ENCODE results near the gene FUT9.

DNA sequence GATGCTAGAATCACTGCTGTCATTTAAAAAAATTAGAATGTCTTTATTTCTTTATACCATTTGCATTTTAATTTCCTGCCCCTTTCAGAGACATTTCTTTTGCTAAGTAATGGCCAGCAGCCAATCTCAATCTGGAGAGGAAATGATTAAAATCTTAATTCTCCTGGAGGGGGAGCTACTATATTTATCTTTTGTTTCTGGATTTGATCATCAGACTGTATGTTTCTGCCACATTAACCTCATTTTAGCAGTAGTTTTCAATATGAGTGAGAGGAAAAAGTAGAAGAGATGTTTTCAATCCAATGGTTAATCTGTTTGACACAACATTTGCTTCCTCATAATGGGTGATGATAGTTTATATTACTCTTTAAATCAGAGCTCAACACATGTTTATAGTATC is 138.0 kb downstream of the FUT9 start:
- TF ChIP-seq, protein P1, sequence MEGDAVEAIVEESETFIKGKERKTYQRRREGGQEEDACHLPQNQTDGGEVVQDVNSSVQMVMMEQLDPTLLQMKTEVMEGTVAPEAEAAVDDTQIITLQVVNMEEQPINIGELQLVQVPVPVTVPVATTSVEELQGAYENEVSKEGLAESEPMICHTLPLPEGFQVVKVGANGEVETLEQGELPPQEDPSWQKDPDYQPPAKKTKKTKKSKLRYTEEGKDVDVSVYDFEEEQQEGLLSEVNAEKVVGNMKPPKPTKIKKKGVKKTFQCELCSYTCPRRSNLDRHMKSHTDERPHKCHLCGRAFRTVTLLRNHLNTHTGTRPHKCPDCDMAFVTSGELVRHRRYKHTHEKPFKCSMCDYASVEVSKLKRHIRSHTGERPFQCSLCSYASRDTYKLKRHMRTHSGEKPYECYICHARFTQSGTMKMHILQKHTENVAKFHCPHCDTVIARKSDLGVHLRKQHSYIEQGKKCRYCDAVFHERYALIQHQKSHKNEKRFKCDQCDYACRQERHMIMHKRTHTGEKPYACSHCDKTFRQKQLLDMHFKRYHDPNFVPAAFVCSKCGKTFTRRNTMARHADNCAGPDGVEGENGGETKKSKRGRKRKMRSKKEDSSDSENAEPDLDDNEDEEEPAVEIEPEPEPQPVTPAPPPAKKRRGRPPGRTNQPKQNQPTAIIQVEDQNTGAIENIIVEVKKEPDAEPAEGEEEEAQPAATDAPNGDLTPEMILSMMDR (IDR thresholded peaks at IDR 0.05; ENCODE audit: low read depth, low read length), result no peak
- no peak for TF ChIP-seq EZH2phosphoT487 (IDR thresholded peaks at IDR 0.05; ENCODE audit: low read depth)
